Hepatocyte (in vitro differentiated cells): ENCODE results near the gene TTN. TPM values are rescaled to one million over a fixed set of nuclear protein-coding genes. Genes with fewer than 3 reads are reported as not detected.

Source experiments
- DNase-seq: peaks from one replicate; pipeline ENCODE4 v3.0.0-alpha.2; 2016; ENCODE audit warnings: low spot score
- H2AFZ ChIP-seq: fragments of 200-600 bp; sonication (generic); 2 replicates; pipeline ENCODE4 v1.6.0; 2016; ENCODE audit warnings: antibody characterized with exemption, mild to moderate bottlenecking
- H3K27ac ChIP-seq: fragments of 200-600 bp; sonication (generic); 2 replicates; pipeline ENCODE4 v1.5.1; 2016; ENCODE audit warnings: mild to moderate bottlenecking
- H3K27me3 ChIP-seq: fragments of 200-600 bp; sonication (generic); 2 replicates; pipeline ENCODE4 v1.6.1; 2016
- H3K36me3 ChIP-seq: fragments of 200-600 bp; sonication (generic); replicated peaks from 2 replicates; pipeline ENCODE4 v1.5.1; 2016; ENCODE audit warnings: low read depth; ENCODE audit not compliant: insufficient read depth
- H3K4me1 ChIP-seq: fragments of 200-600 bp; sonication (generic); 2 replicates; pipeline ENCODE4 v1.5.1; 2016; ENCODE audit warnings: mild to moderate bottlenecking, moderate library complexity; ENCODE audit not compliant: insufficient read depth
- H3K4me2 ChIP-seq: fragments of 200-600 bp; sonication (generic); 2 replicates; pipeline ENCODE4 v1.6.0; 2016
- H3K4me3 ChIP-seq: fragments of 200-600 bp; sonication (generic); 2 replicates; pipeline ENCODE4 v1.5.1; 2016; ENCODE audit warnings: mild to moderate bottlenecking
- H3K79me2 ChIP-seq: fragments of 200-600 bp; sonication (generic); 2 replicates; pipeline ENCODE4 v1.6.0; 2017; ENCODE audit warnings: mild to moderate bottlenecking
- H3K9me2 ChIP-seq: fragments of 200-600 bp; sonication (generic); replicated peaks from 2 replicates; pipeline ENCODE4 v1.6.0; 2017; ENCODE audit warnings: mild to moderate bottlenecking; ENCODE audit not compliant: insufficient read depth
- H3K9me3 ChIP-seq: fragments of 200-600 bp; sonication (generic); 2 replicates; pipeline ENCODE4 v1.5.1; 2016; ENCODE audit warnings: low read depth, mild to moderate bottlenecking
- H4K20me1 ChIP-seq: fragments of 200-600 bp; sonication (generic); 2 replicates; pipeline ENCODE4 v1.6.0; 2016; ENCODE audit warnings: mild to moderate bottlenecking; ENCODE audit not compliant: insufficient read depth, poor library complexity, severe bottlenecking
- CTCF ChIP-seq: fragments of 200-600 bp; sonication (generic); IDR thresholded peaks from 2 replicates; pipeline ENCODE4 v1.5.1; 2016; ENCODE audit warnings: antibody characterized with exemption, mild to moderate bottlenecking; ENCODE audit not compliant: poor library complexity
- EZH2 ChIP-seq: fragments of 200-600 bp; sonication (generic); IDR thresholded peaks from 2 replicates; pipeline ENCODE4 v1.6.1; 2016; ENCODE audit warnings: antibody characterized with exemption, mild to moderate bottlenecking, borderline replicate concordance
- EZH2phosphoT487 ChIP-seq: fragments of 200-600 bp; sonication (generic); IDR thresholded peaks from one replicate; pipeline ENCODE4 v1.6.1; 2018; ENCODE audit warnings: antibody characterized with exemption, mild to moderate bottlenecking, low read depth, moderate library complexity; ENCODE audit not compliant: unreplicated experiment, severe bottlenecking
- WGBS: methylation state at CpG from one replicate; pipeline ENCODE4 v1.1.6; 2016; ENCODE audit warnings: low lambda C conversion rate; ENCODE audit errors: missing lambda C conversion rate; 5-methylcytosine and 5-hydroxymethylcytosine counted together
- polyA plus RNA-seq: library from polyadenylated mRNA; unstranded; fragments of >200 nt; fragmentation: Nextera tagmentation; extraction: Ambion mirVana; gene quantifications from 2 replicates; pipeline ENCODE4 v1.2.1, GENCODE V29; 2016
- total RNA-seq: library from RNA; depleted of rRNA; stranded (reverse); fragments of >200 nt; gene quantifications from 2 replicates; pipeline ENCODE4 v1.2.3, GENCODE V29; 2014

Gene TTN
- total and polyA plus RNA-seq, 2 experiments from 2014 or later = 5.4 to 6.4 TPM

GRCh38 chr2:178484245-178485041, 322.8 kb downstream of the TTN start:
- Histone ChIP-seq H3K9me2 (no peaks in the 10 kb centered on the region), H2AFZ (no peak overlapping the region), H3K9me3 (no peaks in the 10 kb centered on the region), H3K27ac (no peak overlapping the region), H3K4me3 (no peak overlapping the region), H3K4me2 (no peak overlapping the region), H3K79me2 (peaks cover 85% of the 10 kb centered on the region), H3K27me3 (no peaks in the 10 kb centered on the region), H3K4me1 (peaks cover 31% of the 10 kb centered on the region), H4K20me1 (peaks cover 38% of the 10 kb centered on the region), H3K36me3 (no peaks in the 10 kb centered on the region)
- no peak for TF ChIP-seq CTCF
- no peak for TF ChIP-seq EZH2phosphoT487
- TF ChIP-seq EZH2 = no peak
- WGBS = 65% methylated on average over 6 of the region's 6 CpGs
- peak; percentile 40 for DNase-seq

GRCh38 chr2:178482437-178482836, 324.8 kb downstream of the TTN start:
- Histone ChIP-seq H3K9me2 (no peaks in the 10 kb centered on the region), H3K36me3 (no peaks in the 10 kb centered on the region), H3K4me2 (peak overlapping the region; percentile 83), H3K27ac (no peak overlapping the region), H3K4me3 (no peak overlapping the region), H3K27me3 (no peaks in the 10 kb centered on the region), H3K9me3 (no peaks in the 10 kb centered on the region), H3K79me2 (peaks cover 70% of the 10 kb centered on the region), H2AFZ (no peak overlapping the region), H3K4me1 (peaks cover 34% of the 10 kb centered on the region), H4K20me1 (peaks cover 32% of the 10 kb centered on the region)
- WGBS = 83% methylated on average over 4 of the region's 4 CpGs
- no peak for TF ChIP-seq CTCF
- peak; percentile 29 for DNase-seq

- Histone ChIP-seq H3K79me2 (peaks cover 70% of the 10 kb centered on the region), H2AFZ (peak within 1 kb of the TSS; percentile 98), H3K9me2 (no peaks in the 10 kb centered on the region), H3K36me3 (no peaks in the 10 kb centered on the region), H3K27ac (peak within 1 kb of the TSS; percentile 98), H3K4me3 (peak within 1 kb of the TSS; percentile 62), H3K4me1 (peaks cover 34% of the 10 kb centered on the region), H3K27me3 (no peaks in the 10 kb centered on the region), H3K4me2 (peak within 1 kb of the TSS; percentile 83), H3K9me3 (no peaks in the 10 kb centered on the region), H4K20me1 (peaks cover 32% of the 10 kb centered on the region)
- peak; percentile 98 for DNase-seq
- under 1% methylated on average over 62 of the region's 92 CpGs for WGBS
- no peak for TF ChIP-seq EZH2
- no peak for TF ChIP-seq CTCF
Measured at GRCh38 chr2:178480227-178481181, 326.7 kb downstream of the TTN start, which contains the start of gene PLEKHA3. Gene PLEKHA3, plus strand, starts transcription at chr2:178480457. Its CDS starts 413 bp downstream, at chr2:178480870.
